Fibroblast of lung (primary cell): Measurements from ENCODE around the gene MAPK9. TPM values are rescaled to one million over a fixed set of nuclear protein-coding genes. Genes with fewer than 3 reads are reported as not detected.
A peak's percentile ranks its signal among the peaks of the same experiment; 100 is the strongest.

ENCODE experiments used
- DNase-seq, 2 donors: peaks; one replicate each; pipeline versions ENCODE4 v3.0.0 to v3.0.0-alpha.2; 2010; ENCODE audit warnings: low read depth in 2 of 2
- H2AFZ ChIP-seq: 2 replicates; pipeline ENCODE4 v1.5.1; 2012; ENCODE audit warnings: low read length, control low read depth, inconsistent platforms
- H3K27ac ChIP-seq: 2 replicates; pipeline ENCODE4 v1.5.1; 2011; ENCODE audit warnings: low read length, control low read depth; ENCODE audit not compliant: insufficient read depth
- H3K27me3 ChIP-seq: 2 replicates; pipeline ENCODE4 v1.5.1; 2011; ENCODE audit warnings: mild to moderate bottlenecking, low read length; ENCODE audit not compliant: control insufficient read depth, insufficient read depth
- H3K36me3 ChIP-seq: 2 replicates; pipeline ENCODE4 v1.5.1; 2011; ENCODE audit warnings: low read length; ENCODE audit not compliant: control insufficient read depth, insufficient read depth
- H3K4me1 ChIP-seq: 2 replicates; pipeline ENCODE4 v1.5.1; 2011; ENCODE audit warnings: low read length; ENCODE audit not compliant: control insufficient read depth, insufficient read depth; ENCODE audit errors: extremely low read depth
- H3K4me2 ChIP-seq: 2 replicates; pipeline ENCODE4 v1.5.1; 2011; ENCODE audit warnings: low read length, control low read depth; ENCODE audit not compliant: insufficient read depth; ENCODE audit errors: extremely low read depth
- H3K4me3 ChIP-seq, 4 experiments: fragments of 200-600 bp in 1 of 4; sonication (generic) in 1 of 4; replicated peaks in 1 of 4; 2 replicates each; pipeline ENCODE4 v1.5.1; 2011 to 2016; ENCODE audit warnings: low read length in 4 of 4, low read depth in 3 of 4, mild to moderate bottlenecking in 3 of 4, control low read depth in 2 of 4, inconsistent platforms in 1 of 4, mixed read lengths in 1 of 4; ENCODE audit not compliant: insufficient read depth in 1 of 4; ENCODE audit errors: control extremely low read depth in 1 of 4
- H3K79me2 ChIP-seq: 2 replicates; pipeline ENCODE4 v1.5.1; 2012; ENCODE audit warnings: mild to moderate bottlenecking, low read length, inconsistent platforms; ENCODE audit not compliant: control insufficient read depth, insufficient read depth
- H3K9ac ChIP-seq: 2 replicates; pipeline ENCODE4 v1.5.1; 2011; ENCODE audit warnings: mild to moderate bottlenecking, low read length, control low read depth; ENCODE audit not compliant: insufficient read depth
- H3K9me3 ChIP-seq: 2 replicates; pipeline ENCODE4 v1.5.1; 2012; ENCODE audit warnings: low read depth, low read length; ENCODE audit not compliant: control insufficient read depth, insufficient read depth
- H4K20me1 ChIP-seq: 2 replicates; pipeline ENCODE4 v1.5.1; 2011; ENCODE audit warnings: low read length; ENCODE audit not compliant: control insufficient read depth, insufficient read depth; ENCODE audit errors: extremely low read depth
- CTCF ChIP-seq, 2 donors: IDR thresholded peaks in 1 of 2; conservative IDR thresholded peaks in 1 of 2; 1 replicate in 1 of 2; 2 replicates in 1 of 2; pipeline ENCODE4 v1.5.1; 2011 to 2012; ENCODE audit warnings: low read length in 2 of 2, control low read depth in 1 of 2, inconsistent platforms in 1 of 2, low read depth in 1 of 2, mild to moderate bottlenecking in 1 of 2
- EZH2 ChIP-seq: IDR thresholded peaks from 2 replicates; pipeline ENCODE4 v1.5.1; 2012; ENCODE audit warnings: low read length, control low read depth, mild to moderate bottlenecking; ENCODE audit errors: missing control alignments
- polyA plus RNA-seq, 2 donors: library from polyadenylated mRNA; depleted of rRNA in 1 of 2; stranded (reverse) in 1 of 2; unstranded in 1 of 2; fragments of >200 nt; gene quantifications; 2 replicates each; pipeline ENCODE4 v1.2.1, GENCODE V29; 2011 to 2012; ENCODE audit warnings: missing spikeins in 1 of 2
- total RNA-seq: library from RNA; depleted of rRNA; stranded (reverse); fragments of >200 nt; gene quantifications from 2 replicates; pipeline ENCODE4 v1.2.1, GENCODE V29; 2014

MAPK9 gene
- total and polyA plus RNA-seq, 2 donors (not counting 1 experiment from before 2014, with no cell fraction given), result 27.6 to 36.8 TPM

DNA sequence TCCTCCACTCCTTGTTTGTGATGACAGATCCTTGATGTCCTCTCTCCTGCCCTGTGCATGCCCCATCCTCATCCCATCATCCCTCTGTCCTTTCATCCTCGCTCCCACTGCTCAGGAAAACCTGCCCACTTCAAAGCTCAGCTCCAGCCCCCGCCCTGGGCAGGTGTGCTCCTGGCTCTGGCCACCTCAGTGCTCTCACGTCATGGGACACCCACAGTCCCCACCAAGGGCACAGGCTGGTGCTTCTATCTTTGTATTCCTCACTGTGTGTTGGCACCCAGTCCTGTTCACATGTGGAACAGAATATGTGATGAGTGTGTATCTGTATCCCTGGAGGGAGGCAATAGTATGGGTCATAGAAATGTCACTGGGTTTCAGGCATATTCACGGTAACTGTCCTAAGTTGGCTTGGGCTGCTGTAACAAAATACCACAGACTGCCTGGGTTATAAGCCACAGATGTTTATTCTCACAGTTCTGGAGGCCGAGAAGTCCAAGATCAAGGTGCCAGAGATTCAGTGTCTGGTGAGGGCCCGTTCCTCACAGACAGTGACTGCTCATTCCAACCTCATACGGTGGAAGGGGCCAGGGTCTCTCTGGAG lies 47.8 kb upstream of the MAPK9 start:
- H3K4me2 ChIP-seq, result no peak overlapping the region
- no peaks in the 10 kb centered on the region for H3K27me3 ChIP-seq
- no peaks in the 10 kb centered on the region for H3K9me3 ChIP-seq
- no peak overlapping the region for H3K27ac ChIP-seq
- no peak overlapping the region for H2AFZ ChIP-seq
- peaks cover 2% of the 10 kb centered on the region for H3K36me3 ChIP-seq
- no peak for TF ChIP-seq CTCF (conservative IDR thresholded peaks at IDR 0.05 in 1 of 2, IDR thresholded peaks at IDR 0.05 in 1 of 2; ENCODE audit: low read depth in 1 of 2, low read length in 2 of 2)
- no peak for TF ChIP-seq EZH2
- H3K79me2 ChIP-seq, result no peaks in the 10 kb centered on the region
- peak; percentile 45 to 46 for DNase-seq
- H3K4me3 ChIP-seq, result no peak overlapping the region
- H4K20me1 ChIP-seq, result no peaks in the 10 kb centered on the region
- H3K4me1 ChIP-seq, result peaks cover 2% of the 10 kb centered on the region
- H3K9ac ChIP-seq, result no peak overlapping the region

- Histone ChIP-seq H3K9me3 (no peaks in the 10 kb centered on the region), H3K27me3 (no peaks in the 10 kb centered on the region), H2AFZ (no peak overlapping the region), H4K20me1 (no peaks in the 10 kb centered on the region), H3K4me3 (no peak overlapping the region), H3K36me3 (peaks cover 2% of the 10 kb centered on the region), H3K79me2 (no peaks in the 10 kb centered on the region), H3K9ac (no peak overlapping the region), H3K4me1 (peaks cover 5% of the 10 kb centered on the region), H3K4me2 (no peak overlapping the region), H3K27ac (no peak overlapping the region)
- peak in 1 of 2 donors; percentile 38 for DNase-seq
- no peak for TF ChIP-seq CTCF (conservative IDR thresholded peaks at IDR 0.05 in 1 of 2, IDR thresholded peaks at IDR 0.05 in 1 of 2; ENCODE audit: low read depth in 1 of 2, low read length in 2 of 2)
- no peak for TF ChIP-seq EZH2
These were observed 46.3 kb upstream of the MAPK9 start for GRCh38 chr5:180338001-180338707.

DNA sequence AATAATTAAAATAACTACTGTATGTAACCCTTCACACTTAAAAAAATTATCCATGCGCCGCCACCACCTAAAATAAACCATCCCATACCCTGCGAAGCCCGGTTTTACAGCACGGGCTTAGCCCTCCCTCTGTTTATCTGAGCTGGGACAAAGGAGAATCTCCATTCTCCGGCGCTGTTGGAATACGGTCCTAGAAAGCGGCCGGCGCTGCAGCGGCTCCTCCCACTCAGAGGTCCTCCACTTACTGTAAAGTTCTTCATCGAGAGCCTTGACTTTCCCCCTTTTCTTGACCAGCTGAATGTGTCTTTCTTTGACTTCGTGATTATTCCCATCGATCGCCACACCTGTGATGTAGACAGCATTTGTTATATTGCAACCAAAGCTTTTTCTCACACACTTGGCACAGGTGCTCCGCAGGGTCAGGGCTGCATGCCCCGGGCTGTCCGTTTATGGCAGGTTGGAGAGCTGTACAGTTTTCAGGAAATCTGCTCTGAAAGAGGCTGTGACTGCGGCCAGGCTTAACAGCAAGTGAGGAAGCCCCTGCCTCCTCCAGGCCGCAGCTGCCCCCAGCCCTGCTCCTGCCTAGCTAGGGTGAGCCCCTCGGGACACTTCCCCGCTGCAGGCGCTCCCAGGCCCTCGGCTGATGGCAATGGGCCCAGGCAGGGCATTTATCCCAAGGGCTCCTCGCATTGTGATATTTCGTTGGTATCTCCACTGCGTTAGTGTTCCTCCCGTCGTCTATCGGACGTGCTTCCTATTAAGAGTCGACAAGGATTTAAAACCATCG lies 44.5 kb upstream of the MAPK9 start:
- TF ChIP-seq EZH2 (no peak), CTCF (conservative IDR thresholded peaks at IDR 0.05 in 1 of 2, IDR thresholded peaks at IDR 0.05 in 1 of 2; ENCODE audit: low read depth in 1 of 2, low read length in 2 of 2) (no peak)
- Histone ChIP-seq H3K36me3 (peaks cover 2% of the 10 kb centered on the region), H3K9me3 (no peaks in the 10 kb centered on the region), H4K20me1 (no peaks in the 10 kb centered on the region), H3K27me3 (no peaks in the 10 kb centered on the region), H3K79me2 (no peaks in the 10 kb centered on the region), H3K4me1 (peaks cover 7% of the 10 kb centered on the region), H3K9ac (no peak overlapping the region), H3K4me2 (no peak overlapping the region), H2AFZ (no peak overlapping the region), H3K4me3 (no peak overlapping the region), H3K27ac (no peak overlapping the region)
- DNase-seq, result no peak
